Measurements from ENCODE around the gene BCL6. TPM values are rescaled to one million over a fixed set of nuclear protein-coding genes. Genes with fewer than 3 reads are reported as not detected.

Gene BCL6
- 13.3 to 17.3 TPM (median 16.2 TPM) in 5 replicates for total RNA-seq (2022; extraction: Qiagen RNA extraction)

DNA sequence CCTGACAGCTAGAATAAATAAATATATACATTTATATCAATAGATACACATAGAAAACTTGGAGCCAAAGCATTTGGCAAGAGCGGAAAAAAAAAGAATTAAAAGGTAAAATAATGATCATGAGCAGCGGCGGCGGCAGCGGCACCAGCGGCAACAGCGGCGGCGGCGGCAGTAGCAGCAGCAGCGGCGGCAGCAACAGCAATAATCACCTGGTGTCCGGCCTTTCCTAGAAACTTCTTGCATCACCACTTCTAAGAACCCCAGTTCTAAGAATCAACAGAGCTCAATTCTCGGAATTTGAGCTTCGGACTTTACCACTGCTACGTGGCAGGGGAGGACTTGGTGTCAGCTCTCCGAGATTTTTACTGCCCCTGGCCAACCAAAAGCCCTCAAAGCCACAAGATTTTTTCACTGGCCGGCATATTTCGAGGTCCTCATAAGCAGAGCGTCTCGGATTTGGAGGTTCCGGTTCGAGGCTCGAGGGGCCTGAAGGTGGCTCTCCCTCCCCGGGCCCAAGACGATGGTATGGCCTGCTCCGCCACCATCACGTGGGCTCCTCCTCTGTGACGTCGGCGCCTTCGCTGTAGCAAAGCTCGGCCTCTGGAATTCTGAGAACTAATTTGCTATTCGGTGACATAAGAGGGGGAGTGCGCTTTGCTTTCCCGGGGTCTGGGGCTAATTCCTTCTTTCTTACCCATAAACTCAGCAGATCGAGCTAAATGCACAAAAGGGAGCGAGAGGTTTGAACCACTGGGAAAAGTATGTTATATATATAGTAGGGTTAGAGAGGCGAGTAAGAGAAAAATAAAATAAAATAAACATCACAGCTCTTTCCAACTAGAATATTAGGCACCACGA lies at the start of gene BCL6:
TSS of gene BCL6 (minus strand) at position 268 of the 858 bp plus-strand sequence. CDS start 11,775 bp downstream, outside the sequence.

DNA sequence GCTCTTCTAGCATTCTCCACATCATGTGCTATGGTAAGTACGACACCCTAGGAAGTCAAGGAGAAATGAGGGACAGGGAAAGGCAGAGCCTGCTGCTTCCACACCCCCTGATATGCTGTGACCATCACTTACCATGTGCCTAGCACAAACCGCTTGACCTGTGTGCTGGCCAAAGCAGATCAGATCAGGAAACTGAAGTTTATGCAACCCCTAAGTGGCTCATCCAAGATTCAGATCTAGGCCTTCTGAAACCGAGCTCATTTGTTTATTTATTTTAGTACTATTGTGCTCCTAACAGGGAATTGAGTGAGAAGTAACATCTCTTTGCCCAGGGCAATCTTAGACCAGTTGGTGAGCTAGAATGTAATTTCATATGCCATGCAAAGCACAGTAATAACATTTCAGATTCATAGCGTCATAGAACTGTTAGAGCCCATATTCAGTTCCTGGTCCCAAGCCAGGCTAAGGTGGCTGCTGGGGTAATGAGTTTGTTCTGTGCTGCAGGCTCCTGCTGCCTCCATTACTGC lies 42.7 kb downstream of the BCL6 start, which contains the start of gene RTP2:
TSS of gene RTP2 (minus strand) at position 51 of the 527 bp plus-strand sequence. CDS start 429 bp downstream, outside the sequence.

Other genes with a start within 250 kb of the BCL6 start
- not detected in 5 replicates for gene SST, start 75.1 kb downstream of the BCL6 start, total RNA-seq (2022; extraction: Qiagen RNA extraction)
- gene RTP2, start 42.9 kb downstream of the BCL6 start, total RNA-seq (2022; extraction: Qiagen RNA extraction) = not detected in 5 replicates